Measurements from ENCODE around the gene USP44. TPM values are rescaled to one million over a fixed set of nuclear protein-coding genes. Genes with fewer than 3 reads are reported as not detected.

Gene USP44
- total and polyA plus RNA-seq, 2 of the 4 experiments (the other 2 are of a cell fraction) = 13.0 to 33.5 TPM

DNA sequence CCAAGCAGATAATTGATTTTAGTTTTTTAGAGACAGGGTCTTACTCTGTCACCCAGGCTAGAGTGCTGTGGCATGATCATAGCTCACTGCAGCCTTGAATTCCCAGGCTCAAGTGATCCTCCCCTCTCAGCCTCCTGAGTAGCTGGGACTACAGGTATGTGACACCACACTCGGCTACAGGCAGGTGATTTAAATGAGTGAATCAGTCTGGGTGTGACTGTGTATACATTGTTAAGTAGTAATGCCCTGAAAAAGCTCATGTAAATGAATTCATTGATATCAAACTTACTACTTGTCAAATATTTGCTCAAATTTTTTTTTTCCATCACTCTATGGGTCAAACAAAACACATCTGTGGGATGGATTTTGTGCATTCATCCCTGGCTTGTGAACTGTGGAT is 6.3 kb upstream of the USP44 start:
- Histone ChIP-seq H3K23ac (ENCODE audit: low read depth, low read length) (no peak overlapping the region), H2AK9ac (replicated peaks; ENCODE audit: low read depth, low read length, poor library complexity) (no peak overlapping the region), H3K4ac (ENCODE audit: low read depth, low read length) (no peak overlapping the region), H3K36me3 (ENCODE audit: control insufficient read depth, insufficient read depth, low read length) (no peaks in the 10 kb centered on the region), H3K14ac (replicated peaks; ENCODE audit: low read depth, low read length) (no peak overlapping the region), H3K18ac (ENCODE audit: low read depth, low read length) (no peak overlapping the region), H2BK120ac (ENCODE audit: low read depth, low read length) (no peak overlapping the region), H2AK5ac (ENCODE audit: low read depth, low read length) (no peak overlapping the region), H2BK15ac (ENCODE audit: low read depth, low read length) (no peak overlapping the region), H3K56ac (ENCODE audit: extremely low read depth, insufficient read depth, low read length) (no peak overlapping the region), H4K91ac (ENCODE audit: insufficient read depth, low read depth, low read length) (no peak overlapping the region), H3K9me1 (ENCODE audit: insufficient read depth, low read length) (no peaks in the 10 kb centered on the region), H4K5ac (ENCODE audit: low read depth, low read length) (no peak overlapping the region), H2BK20ac (ENCODE audit: low read depth, low read length) (no peak overlapping the region), H2BK5ac (ENCODE audit: low read depth, low read length, poor library complexity, severe bottlenecking) (no peak overlapping the region), H3K9me3 (ENCODE audit: control insufficient read depth, insufficient read depth, low read length) (no peaks in the 10 kb centered on the region), H4K8ac (ENCODE audit: low read depth in 2 of 2, low read length in 2 of 2) (no peak overlapping the region), H4K20me1 (ENCODE audit: insufficient read depth, low read length) (no peaks in the 10 kb centered on the region), H3K4me3 (ENCODE audit: insufficient read depth, low read depth, low read length) (no peak overlapping the region), H3K27me3 (ENCODE audit: control insufficient read depth, insufficient read depth, low read length) (no peaks in the 10 kb centered on the region), H3K79me1 (ENCODE audit: low read depth in 1 of 2, low read length in 2 of 2) (no peaks in the 10 kb centered on the region), H3K4me1 (ENCODE audit: control insufficient read depth, insufficient read depth, low read length) (no peaks in the 10 kb centered on the region), H2AFZ (replicated peaks; ENCODE audit: low read length, poor library complexity) (no peak overlapping the region), H3K9ac (ENCODE audit: low read depth, low read length) (no peak overlapping the region), H3K4me2 (ENCODE audit: low read depth, low read length) (no peak overlapping the region), H3K27ac (ENCODE audit: insufficient read depth, low read length) (no peak overlapping the region)
- dilution Hi-C loops (cut with HindIII; ENCODE audit: low sequenced_read_pairs, unreplicated experiment) = no loop called here
- DNase-seq (no peak), ATAC-seq (ENCODE audit: low read depth) (no peak)
- ChIA-PET POLR2A (ENCODE audit: unreplicated experiment) (interaction anchor here (0.6 kb wide), 1 partner anchor 31 kb away, joined by 4 read pairs; no protein-coding TSS in a partner anchor), CTCF (no interaction called here)
- BruUV-seq (replicated peaks) = no TSS peak
- intact Hi-C loops (cut with micrococcal nuclease) = no loop called here
- in situ Hi-C loops (cut with MboI; ENCODE audit: low sequenced_read_pairs) = no loop called here
- no CpG with 5 or more reads among the region's 1 CpG for WGBS, 2 experiments (ENCODE audit: extremely low coverage in 2 of 2, insufficient read length in 1 of 2)
- TF ChIP-seq FOS (IDR thresholded peaks at IDR 0.05; ENCODE audit: low read depth, low read length) (no peak), POLR2A (IDR thresholded peaks at IDR 0.05; ENCODE audit: low read depth, low read length) (no peak), RAD21 (IDR thresholded peaks at IDR 0.05; ENCODE audit: low read length) (no peak)
- TF ChIP-seq, protein P1, sequence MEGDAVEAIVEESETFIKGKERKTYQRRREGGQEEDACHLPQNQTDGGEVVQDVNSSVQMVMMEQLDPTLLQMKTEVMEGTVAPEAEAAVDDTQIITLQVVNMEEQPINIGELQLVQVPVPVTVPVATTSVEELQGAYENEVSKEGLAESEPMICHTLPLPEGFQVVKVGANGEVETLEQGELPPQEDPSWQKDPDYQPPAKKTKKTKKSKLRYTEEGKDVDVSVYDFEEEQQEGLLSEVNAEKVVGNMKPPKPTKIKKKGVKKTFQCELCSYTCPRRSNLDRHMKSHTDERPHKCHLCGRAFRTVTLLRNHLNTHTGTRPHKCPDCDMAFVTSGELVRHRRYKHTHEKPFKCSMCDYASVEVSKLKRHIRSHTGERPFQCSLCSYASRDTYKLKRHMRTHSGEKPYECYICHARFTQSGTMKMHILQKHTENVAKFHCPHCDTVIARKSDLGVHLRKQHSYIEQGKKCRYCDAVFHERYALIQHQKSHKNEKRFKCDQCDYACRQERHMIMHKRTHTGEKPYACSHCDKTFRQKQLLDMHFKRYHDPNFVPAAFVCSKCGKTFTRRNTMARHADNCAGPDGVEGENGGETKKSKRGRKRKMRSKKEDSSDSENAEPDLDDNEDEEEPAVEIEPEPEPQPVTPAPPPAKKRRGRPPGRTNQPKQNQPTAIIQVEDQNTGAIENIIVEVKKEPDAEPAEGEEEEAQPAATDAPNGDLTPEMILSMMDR (conservative IDR thresholded peaks at IDR 0.05; ENCODE audit: low read depth, low read length) = no peak

Measured in IMR-90 (cell line).